Activated T-cell treated with anti-CD3 and anti-CD28 coated beads, Interleukin-2, amount 50 U/mL, for 24 hours (primary cell): ENCODE measurements around the gene EYA2.

Experiments
- DNase-seq: peaks from one replicate; pipeline ENCODE4 v3.0.0-alpha.2; 2020
- H3K27ac Mint-ChIP-seq: 2 replicates; pipeline ENCODE4 v1.8.0; 2020; ENCODE audit warnings: mild to moderate bottlenecking, mixed read lengths
- H3K27me3 Mint-ChIP-seq: 2 replicates; pipeline ENCODE4 v1.8.0; 2020; ENCODE audit warnings: mixed read lengths
- H3K36me3 Mint-ChIP-seq: 2 replicates; pipeline ENCODE4 v1.8.0; 2020; ENCODE audit warnings: low read depth, mixed read lengths
- H3K4me1 Mint-ChIP-seq: 2 replicates; pipeline ENCODE4 v1.8.0; 2020; ENCODE audit warnings: low read depth, mixed read lengths
- H3K4me3 Mint-ChIP-seq: 2 replicates; pipeline ENCODE4 v1.8.0; 2020; ENCODE audit warnings: mild to moderate bottlenecking, moderate library complexity, mixed read lengths
- H3K9me3 Mint-ChIP-seq: 2 replicates; pipeline ENCODE4 v1.8.0; 2020; ENCODE audit warnings: mixed read lengths

EYA2 gene

DNA sequence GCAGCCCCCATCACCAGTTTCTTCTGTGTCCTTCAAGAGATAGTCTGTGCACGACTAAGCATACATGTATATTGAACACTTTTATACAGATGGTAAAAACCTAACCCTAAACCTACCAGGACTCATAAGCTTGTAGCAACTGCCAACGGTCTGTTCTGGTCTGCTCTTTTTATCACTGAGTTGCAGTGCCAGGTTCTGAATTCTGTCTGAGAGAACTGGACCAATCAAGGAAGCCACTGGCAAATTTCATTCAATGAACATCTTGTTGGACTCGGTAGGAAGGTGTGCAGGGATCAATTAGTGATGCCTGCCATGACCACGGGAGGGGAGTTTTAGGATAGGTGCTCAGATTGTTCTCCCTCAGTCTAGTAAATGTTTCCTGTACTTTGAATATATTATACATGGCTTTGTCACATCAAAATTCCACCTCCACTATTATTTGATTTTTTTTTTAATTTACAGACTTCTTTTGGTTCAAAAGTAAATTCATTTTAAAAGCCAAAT lies 146.8 kb downstream of the EYA2 start:
- Mint-ChIP-seq H3K4me1 (no peaks in the 10 kb centered on the region), H3K4me3 (no peak overlapping the region), H3K9me3 (no peaks in the 10 kb centered on the region), H3K27me3 (peaks cover 23% of the 10 kb centered on the region), H3K27ac (no peak overlapping the region), H3K36me3 (no peaks in the 10 kb centered on the region)
- no peak for DNase-seq

DNA sequence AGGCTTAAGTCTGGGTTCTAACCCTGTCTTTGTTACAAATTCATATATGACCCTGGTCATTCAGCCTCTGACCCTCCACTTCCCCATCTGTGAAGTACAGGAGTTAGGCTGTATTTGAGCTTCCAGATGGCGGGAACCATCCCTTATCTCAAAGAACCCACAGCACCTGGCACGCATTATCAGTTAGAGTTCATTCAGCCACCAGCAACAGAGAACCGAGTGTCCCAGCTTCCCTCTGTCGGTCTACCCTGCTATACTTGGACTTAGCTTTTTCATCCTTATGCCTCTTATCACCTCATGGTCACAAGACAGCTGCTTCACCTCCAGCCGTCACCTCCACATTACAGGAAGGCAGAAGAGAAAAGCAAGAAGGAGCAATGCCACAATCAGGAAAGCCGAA lies 147.8 kb downstream of the EYA2 start:
- Mint-ChIP-seq H3K4me1 (no peaks in the 10 kb centered on the region), H3K9me3 (no peaks in the 10 kb centered on the region), H3K36me3 (no peaks in the 10 kb centered on the region), H3K4me3 (no peak overlapping the region), H3K27ac (no peak overlapping the region), H3K27me3 (peaks cover 29% of the 10 kb centered on the region)
- DNase-seq, result no peak

DNA sequence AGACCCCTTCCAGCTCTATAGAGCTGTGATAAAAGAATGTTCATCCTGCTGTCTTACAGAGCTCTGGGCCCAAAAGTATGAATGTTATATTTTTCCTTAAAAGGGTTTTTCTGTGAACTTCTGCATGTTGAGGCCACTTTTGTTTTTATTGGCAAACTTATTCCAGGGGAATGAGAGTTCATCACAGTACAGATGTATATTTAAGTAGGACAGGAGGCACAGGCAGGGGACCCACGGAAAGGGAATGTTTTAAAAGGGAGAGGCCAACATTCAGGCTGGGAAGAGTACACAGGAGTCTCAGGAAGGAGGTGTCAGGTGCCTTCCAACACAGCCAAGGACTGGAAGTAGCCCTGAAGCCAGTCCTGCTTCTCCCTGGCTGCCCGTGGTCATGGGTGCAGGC lies 148.4 kb downstream of the EYA2 start:
- no peaks in the 10 kb centered on the region for H3K9me3 Mint-ChIP-seq
- peaks cover 29% of the 10 kb centered on the region for H3K27me3 Mint-ChIP-seq
- no peak overlapping the region for H3K4me3 Mint-ChIP-seq

DNA sequence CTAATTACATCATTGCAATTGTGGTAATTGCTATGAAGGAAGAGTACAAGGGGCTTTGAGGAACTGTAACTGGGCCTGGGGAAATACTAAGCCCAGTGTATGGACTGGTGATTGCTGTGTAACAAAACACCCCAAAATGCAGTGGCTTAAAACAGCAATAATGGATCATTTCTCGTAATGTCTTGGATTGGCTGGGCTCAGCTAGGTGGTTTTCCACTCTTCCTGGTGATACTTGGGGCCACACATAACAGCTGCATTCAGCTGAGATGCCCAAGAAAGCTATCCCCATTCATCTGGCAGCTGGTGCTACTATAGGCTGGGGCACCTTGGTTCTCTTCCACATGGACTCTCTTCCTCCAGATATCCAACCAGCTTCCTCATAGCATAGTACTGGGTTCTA lies 150.3 kb downstream of the EYA2 start:
- DNase-seq, result no peak
- H3K4me3 Mint-ChIP-seq, result no peak overlapping the region
- H3K9me3 Mint-ChIP-seq, result no peaks in the 10 kb centered on the region
- H3K4me1 Mint-ChIP-seq, result no peaks in the 10 kb centered on the region
- peaks cover 31% of the 10 kb centered on the region for H3K27me3 Mint-ChIP-seq
- no peaks in the 10 kb centered on the region for H3K36me3 Mint-ChIP-seq
- H3K27ac Mint-ChIP-seq, result no peak overlapping the region

More for the DNA sequence above, 148.4 kb downstream of the EYA2 start:
- DNase-seq, result no peak
- Mint-ChIP-seq H3K36me3 (no peaks in the 10 kb centered on the region), H3K27ac (no peak overlapping the region), H3K4me1 (no peaks in the 10 kb centered on the region)

DNA sequence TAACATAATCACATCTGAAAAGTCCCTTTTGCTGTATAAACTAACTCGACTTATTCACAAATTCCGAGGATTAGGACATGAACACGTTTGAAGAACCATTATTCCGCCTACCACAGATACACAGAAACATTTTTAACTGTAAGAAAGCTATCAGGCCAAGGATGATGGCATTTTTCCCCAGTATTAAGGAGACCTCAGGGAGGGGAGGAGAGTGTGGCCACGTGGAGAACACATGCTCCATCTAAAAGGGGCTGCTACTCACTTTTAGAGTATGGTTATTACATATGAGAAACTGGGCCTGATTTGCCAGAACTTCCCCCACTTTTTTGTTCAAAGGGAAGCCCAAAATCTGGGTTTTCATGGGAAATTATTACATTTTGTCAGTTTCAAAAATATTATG lies 153.4 kb downstream of the EYA2 start:
- H3K27ac Mint-ChIP-seq, result no peak overlapping the region
- no peak for DNase-seq
- no peaks in the 10 kb centered on the region for H3K4me1 Mint-ChIP-seq
- no peaks in the 10 kb centered on the region for H3K36me3 Mint-ChIP-seq
- no peak overlapping the region for H3K4me3 Mint-ChIP-seq
- no peaks in the 10 kb centered on the region for H3K9me3 Mint-ChIP-seq
- H3K27me3 Mint-ChIP-seq, result peaks cover 13% of the 10 kb centered on the region

DNA sequence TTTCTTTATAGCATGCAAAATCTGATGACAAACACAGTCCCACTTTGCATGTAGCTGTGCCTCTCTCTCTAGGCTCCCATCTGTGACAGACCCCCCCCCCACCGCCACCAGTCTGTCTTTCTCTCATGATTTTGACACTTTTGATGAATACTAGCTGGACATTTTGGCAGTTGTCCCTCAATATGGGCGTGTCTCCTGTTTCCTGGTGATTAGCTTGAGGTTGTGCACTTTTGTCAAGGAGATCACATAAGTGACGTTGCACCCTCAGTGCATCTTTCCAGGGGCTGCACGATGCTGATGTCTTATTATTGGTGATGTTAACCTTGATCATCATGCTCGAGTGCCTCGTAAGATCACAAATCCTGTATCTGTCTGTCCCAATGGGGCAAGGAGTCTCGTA lies 155.1 kb downstream of the EYA2 start:
- H3K27me3 Mint-ChIP-seq, result peaks cover 13% of the 10 kb centered on the region
- H3K36me3 Mint-ChIP-seq, result no peaks in the 10 kb centered on the region
- DNase-seq, result no peak
- H3K9me3 Mint-ChIP-seq, result no peaks in the 10 kb centered on the region
- no peak overlapping the region for H3K27ac Mint-ChIP-seq
- no peak overlapping the region for H3K4me3 Mint-ChIP-seq
- H3K4me1 Mint-ChIP-seq, result no peaks in the 10 kb centered on the region

DNA sequence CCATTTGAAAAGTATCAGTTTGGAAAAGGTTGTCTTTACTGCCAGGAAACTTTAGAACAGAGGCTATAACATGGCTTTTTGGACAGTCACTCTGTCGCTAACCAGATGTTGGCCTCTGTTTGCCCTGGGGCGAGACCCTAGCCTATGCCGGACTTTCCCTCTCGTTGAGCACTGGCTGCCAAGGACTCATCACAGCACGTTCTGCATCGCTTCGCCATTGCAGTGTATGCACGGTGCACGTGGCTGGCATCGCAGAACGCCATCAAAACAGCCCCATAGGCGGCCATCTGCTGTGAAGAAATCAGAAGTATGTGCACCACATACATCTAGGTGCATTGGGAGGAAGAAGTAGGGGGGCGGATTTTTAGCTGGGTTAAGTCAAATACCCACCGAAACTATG lies 156.4 kb downstream of the EYA2 start:
- Mint-ChIP-seq H3K27me3 (peaks cover 13% of the 10 kb centered on the region), H3K4me3 (no peak overlapping the region)

DNA sequence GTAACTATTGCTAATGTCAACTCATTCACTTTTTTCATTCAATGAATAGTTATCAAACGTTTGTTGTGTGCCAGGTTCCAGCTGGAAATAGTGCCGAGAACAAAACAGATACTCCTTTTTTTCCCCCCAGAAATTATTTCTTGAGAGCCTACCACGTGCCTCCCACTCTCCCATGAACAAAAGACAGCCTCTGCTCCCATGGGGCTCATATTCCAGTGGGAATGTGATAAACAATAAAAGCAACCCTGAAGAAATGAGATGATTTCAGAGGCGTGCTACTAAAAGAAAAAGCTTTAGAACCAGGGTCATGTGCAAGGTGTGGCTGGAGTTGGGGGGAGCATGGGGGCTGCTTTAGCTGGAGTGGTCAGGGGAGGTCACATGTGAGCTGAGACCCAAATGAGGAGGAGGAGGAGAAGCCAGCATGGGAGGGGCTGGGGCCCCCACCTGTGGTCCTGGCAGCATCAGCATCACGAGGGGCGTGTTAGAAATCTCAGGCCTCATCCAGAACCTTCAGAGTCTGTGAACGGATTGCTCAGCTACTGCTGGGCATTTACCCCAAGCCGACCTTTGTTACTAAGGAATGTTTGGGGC lies 157.4 kb downstream of the EYA2 start:
- no peak overlapping the region for H3K4me3 Mint-ChIP-seq
- DNase-seq, result no peak
- no peaks in the 10 kb centered on the region for H3K4me1 Mint-ChIP-seq
- H3K36me3 Mint-ChIP-seq, result no peaks in the 10 kb centered on the region
- peaks cover 9% of the 10 kb centered on the region for H3K27me3 Mint-ChIP-seq
- H3K27ac Mint-ChIP-seq, result no peak overlapping the region
- no peaks in the 10 kb centered on the region for H3K9me3 Mint-ChIP-seq

More for the DNA sequence above, 156.4 kb downstream of the EYA2 start:
- DNase-seq, result no peak
- H3K27ac Mint-ChIP-seq, result no peak overlapping the region
- no peaks in the 10 kb centered on the region for H3K36me3 Mint-ChIP-seq
- no peaks in the 10 kb centered on the region for H3K9me3 Mint-ChIP-seq
- no peaks in the 10 kb centered on the region for H3K4me1 Mint-ChIP-seq

DNA sequence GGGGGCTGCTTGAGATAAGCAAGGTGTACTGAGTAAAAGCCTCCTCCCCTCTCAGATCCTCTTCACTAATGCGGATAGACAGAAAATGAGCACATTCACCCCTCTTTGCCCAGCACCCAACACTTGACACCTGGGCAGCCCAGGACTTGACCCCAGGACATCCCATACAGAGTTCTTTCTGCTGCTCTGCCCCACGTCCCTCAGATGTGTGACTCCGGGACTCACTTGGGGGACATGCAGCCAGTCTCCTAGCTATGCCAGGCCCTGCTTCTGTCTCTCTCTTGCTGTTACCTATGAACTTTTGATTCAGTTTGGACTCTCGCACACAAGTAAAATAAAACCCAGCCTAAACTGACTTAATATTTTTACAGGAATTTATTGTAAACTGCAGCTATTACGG lies 159.9 kb downstream of the EYA2 start:
- no peak for DNase-seq
- H3K27ac Mint-ChIP-seq, result no peak overlapping the region
- no peaks in the 10 kb centered on the region for H3K9me3 Mint-ChIP-seq
- no peaks in the 10 kb centered on the region for H3K4me1 Mint-ChIP-seq
- H3K4me3 Mint-ChIP-seq, result no peak overlapping the region
- H3K27me3 Mint-ChIP-seq, result peaks cover 21% of the 10 kb centered on the region
- H3K36me3 Mint-ChIP-seq, result no peaks in the 10 kb centered on the region

DNA sequence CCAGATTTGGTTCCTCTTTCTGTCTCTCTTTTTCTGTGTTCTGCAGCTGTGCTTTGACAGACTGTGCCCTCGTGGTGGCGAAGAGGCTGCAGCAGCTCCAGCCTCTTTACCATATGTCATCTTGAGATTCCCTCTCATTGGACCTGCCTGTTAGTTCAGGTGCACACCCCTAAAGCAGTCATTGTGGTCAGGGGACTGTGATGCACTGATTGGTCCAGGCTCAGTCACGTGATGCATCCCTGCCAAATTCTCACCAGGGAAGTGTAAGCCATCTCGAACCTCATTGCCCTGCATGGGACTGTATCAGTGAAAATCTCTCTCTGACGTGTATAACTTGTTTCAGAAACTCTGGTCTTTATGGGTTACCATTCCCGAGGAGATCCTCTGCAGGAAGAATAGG lies 160.3 kb downstream of the EYA2 start:
- Mint-ChIP-seq H3K27ac (no peak overlapping the region), H3K36me3 (no peaks in the 10 kb centered on the region), H3K4me3 (no peak overlapping the region), H3K9me3 (no peaks in the 10 kb centered on the region), H3K27me3 (peaks cover 18% of the 10 kb centered on the region), H3K4me1 (no peaks in the 10 kb centered on the region)
- DNase-seq, result no peak

DNA sequence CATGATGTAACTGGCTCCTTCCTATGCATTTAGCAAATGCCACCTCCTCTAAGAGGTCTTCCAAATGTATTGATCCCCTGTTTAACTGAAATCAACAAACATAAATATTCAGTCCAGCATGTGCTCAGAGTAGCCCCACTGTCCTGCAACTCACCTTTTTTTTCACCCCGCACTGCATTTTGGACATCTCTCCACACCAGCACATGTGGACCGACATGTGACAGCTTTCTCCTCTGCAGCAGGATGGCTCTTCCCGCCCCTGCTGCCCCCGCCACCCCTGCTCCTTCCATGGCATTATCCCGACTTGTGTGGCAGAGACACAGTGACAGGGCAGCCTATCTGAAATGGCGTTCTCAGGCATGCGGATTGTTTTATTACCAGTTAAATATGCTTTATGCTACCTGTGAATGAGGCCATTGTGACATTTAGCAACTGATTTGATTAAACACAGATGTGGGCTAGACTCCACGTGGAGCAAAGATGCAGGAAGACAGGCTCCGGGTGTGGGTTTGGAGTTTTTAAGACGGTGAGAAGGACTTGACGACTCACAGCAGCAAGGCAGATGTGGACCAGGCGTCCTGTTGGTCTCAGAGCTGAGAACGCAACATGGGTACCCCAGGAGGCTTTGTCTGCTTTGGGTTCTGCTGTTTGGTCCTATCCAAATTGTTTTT lies 161.2 kb downstream of the EYA2 start:
- peaks cover 18% of the 10 kb centered on the region for H3K27me3 Mint-ChIP-seq
- no peaks in the 10 kb centered on the region for H3K9me3 Mint-ChIP-seq
- no peaks in the 10 kb centered on the region for H3K36me3 Mint-ChIP-seq
- no peaks in the 10 kb centered on the region for H3K4me1 Mint-ChIP-seq
- DNase-seq, result no peak
- H3K27ac Mint-ChIP-seq, result no peak overlapping the region
- no peak overlapping the region for H3K4me3 Mint-ChIP-seq

DNA sequence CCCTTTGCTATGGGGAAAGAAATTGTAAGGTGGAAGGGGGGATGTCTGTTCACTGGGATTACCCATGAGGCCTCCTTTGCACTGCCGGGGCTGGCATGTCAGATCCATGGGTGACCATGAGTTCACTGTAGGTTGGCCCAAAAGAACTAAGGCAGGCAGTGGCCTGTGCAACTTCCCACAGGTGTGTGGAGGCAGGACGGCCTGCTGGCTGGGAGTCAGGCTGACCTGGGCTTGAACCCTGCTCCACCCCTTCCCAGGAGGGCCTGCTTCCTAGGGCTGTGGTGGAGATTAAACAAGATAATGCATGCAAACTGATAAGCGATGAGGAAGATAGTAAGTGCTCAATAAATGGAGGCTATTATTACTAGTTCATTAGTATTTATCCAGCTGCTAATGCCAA lies 163.0 kb downstream of the EYA2 start:
- Mint-ChIP-seq H3K27me3 (peaks cover 25% of the 10 kb centered on the region), H3K9me3 (no peaks in the 10 kb centered on the region), H3K36me3 (no peaks in the 10 kb centered on the region), H3K4me1 (no peaks in the 10 kb centered on the region), H3K27ac (no peak overlapping the region), H3K4me3 (no peak overlapping the region)
- DNase-seq, result no peak

DNA sequence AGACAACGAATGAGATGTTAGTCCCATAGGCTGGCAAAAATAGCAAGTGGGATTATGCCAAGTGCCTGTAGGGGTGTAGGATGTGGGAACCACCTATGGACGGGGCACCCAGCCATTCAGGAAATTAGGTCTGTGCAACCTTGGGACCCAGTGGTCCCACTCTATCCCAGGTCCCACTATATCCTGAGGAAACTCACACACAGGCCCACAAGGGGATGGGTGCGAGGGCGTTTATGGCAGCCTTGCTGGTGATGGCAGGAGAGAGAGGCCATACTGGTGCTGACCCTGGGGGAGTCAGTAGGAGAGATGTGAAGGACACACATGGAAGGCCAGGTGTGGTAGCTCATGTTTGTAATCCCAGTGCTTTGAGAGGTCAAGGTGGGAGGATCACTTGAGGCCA lies 163.6 kb downstream of the EYA2 start:
- Mint-ChIP-seq H3K27me3 (peaks cover 26% of the 10 kb centered on the region), H3K27ac (no peak overlapping the region), H3K9me3 (no peaks in the 10 kb centered on the region), H3K4me1 (no peaks in the 10 kb centered on the region), H3K4me3 (no peak overlapping the region), H3K36me3 (no peaks in the 10 kb centered on the region)
- no peak for DNase-seq

DNA sequence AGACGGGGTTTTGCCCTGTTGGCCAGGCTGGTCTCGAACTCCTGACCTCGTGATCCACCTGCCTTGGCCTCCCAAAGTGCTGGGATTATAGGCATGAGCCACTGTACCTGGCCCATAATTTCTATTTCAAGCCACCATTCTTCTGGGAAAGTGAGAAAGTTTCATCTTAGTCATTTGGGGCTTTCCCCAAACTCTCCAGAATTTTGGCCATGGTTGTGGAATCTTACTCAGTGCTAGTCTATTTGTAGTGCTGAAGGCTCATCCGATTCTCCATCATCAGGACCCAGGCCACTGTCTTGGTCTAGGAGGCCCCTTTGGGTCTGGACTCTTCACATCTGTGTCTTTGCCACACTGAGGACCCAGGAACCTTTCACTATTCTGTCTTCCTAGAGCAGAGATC lies 164.9 kb downstream of the EYA2 start:
- H3K36me3 Mint-ChIP-seq, result no peaks in the 10 kb centered on the region
- peaks cover 28% of the 10 kb centered on the region for H3K27me3 Mint-ChIP-seq
- no peak overlapping the region for H3K4me3 Mint-ChIP-seq
- no peaks in the 10 kb centered on the region for H3K9me3 Mint-ChIP-seq
- H3K4me1 Mint-ChIP-seq, result no peaks in the 10 kb centered on the region
- no peak overlapping the region for H3K27ac Mint-ChIP-seq
- DNase-seq, result no peak

DNA sequence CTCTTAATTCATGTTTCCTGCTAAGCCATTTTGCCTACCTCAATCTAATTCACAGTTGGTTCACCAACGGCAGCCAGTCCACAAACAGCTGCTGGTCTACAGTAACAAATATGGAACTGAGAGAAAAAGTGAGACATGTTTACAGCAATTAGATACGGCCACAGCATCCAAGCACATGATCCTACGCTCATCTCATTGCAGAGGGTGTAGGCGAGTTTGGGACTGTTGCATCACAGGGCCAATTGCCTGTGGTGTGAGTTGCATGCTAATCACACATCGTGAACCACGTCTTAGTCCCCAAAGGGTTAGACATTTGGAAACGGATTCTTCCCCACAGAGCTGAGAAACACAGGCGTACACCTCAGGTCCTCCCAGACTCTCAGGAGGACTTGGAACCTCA lies 166.9 kb downstream of the EYA2 start:
- Mint-ChIP-seq H3K27me3 (peaks cover 29% of the 10 kb centered on the region), H3K27ac (no peak overlapping the region), H3K4me3 (no peak overlapping the region), H3K4me1 (no peaks in the 10 kb centered on the region), H3K9me3 (peaks cover under 1% of the 10 kb centered on the region), H3K36me3 (no peaks in the 10 kb centered on the region)
- no peak for DNase-seq
